GM18526 (cell line): Measurements from ENCODE around the gene GPS2.

Experiments
- POLR2A ChIP-seq: IDR thresholded peaks from 3 replicates; pipeline ENCODE4 v1.6.1; 2011; ENCODE audit not compliant: insufficient read length; ENCODE audit errors: extremely low read depth

Gene GPS2

DNA sequence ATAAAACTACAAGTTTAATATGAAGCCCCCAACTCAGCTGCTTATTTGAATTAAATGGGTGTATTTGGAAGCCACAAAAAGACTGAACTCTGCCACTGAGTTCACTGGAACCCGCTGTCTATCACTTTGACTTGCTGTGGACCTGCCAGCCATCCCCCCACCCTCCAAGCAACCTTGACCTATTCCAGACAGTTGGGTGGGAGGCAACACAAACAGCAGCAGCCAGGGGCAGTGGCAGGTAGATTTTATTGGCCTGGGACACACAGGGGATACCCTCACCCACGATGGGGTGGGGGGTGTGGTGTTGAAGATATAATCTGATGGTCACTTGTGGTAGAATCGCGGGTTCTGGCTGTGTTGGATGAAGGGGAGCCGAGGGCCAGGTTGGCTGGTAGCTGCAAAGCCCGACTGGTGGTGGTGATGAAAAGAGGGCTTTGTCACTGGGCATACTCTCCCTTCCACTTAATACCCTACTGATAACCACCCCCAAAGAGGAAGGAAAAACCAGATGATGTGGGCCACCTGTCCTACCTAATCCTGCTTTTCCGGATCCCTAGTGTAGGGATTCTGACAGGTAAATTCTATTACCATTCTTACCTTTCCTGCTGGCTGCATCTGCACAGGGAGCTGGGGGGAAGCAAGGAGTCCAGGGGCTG lies 2.6 kb downstream of the GPS2 start:
- TF ChIP-seq POLR2A, result peak; percentile 21

DNA sequence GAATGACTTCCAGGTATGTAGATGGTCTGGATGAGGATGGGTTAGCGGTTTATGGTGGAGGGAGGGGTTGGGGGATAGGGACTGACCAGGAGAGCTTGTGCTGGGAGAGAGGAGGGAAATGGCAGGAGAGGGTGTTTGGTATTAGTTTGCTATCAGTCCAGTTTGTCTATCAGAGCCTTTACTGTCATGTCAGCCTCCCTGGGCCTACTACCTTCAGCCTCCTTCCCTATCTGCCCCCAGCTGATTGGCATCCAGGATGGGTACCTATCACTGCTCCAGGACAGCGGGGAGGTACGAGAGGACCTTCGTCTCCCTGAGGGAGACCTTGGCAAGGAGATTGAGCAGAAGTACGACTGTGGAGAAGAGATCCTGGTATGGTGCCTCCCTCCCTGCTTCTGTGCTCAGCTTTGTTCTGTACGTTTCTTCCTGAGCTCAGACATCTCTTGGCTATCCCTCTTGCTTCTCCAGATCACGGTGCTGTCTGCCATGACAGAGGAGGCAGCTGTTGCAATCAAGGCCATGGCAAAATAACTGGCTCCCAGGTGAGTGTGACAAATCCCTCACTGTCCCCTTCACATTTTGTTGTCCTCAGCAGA lies 4.0 kb downstream of the GPS2 start:
- no peak for TF ChIP-seq POLR2A

DNA sequence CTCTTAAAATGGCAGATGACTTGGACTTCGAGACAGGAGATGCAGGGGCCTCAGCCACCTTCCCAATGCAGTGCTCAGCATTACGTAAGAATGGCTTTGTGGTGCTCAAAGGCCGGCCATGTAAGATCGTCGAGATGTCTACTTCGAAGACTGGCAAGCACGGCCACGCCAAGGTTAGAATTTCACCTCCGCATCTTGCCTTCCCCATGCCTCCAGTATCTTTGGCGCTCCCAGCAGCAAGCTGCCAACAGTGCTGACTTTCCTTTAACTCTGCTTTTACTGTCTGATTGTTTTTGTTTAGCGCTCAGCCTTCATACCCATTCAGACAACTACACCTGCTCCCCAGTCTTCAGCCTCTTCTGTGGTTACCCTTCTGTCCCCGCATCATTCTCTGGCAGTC lies 5.5 kb downstream of the GPS2 start:
- TF ChIP-seq POLR2A, result no peak

DNA sequence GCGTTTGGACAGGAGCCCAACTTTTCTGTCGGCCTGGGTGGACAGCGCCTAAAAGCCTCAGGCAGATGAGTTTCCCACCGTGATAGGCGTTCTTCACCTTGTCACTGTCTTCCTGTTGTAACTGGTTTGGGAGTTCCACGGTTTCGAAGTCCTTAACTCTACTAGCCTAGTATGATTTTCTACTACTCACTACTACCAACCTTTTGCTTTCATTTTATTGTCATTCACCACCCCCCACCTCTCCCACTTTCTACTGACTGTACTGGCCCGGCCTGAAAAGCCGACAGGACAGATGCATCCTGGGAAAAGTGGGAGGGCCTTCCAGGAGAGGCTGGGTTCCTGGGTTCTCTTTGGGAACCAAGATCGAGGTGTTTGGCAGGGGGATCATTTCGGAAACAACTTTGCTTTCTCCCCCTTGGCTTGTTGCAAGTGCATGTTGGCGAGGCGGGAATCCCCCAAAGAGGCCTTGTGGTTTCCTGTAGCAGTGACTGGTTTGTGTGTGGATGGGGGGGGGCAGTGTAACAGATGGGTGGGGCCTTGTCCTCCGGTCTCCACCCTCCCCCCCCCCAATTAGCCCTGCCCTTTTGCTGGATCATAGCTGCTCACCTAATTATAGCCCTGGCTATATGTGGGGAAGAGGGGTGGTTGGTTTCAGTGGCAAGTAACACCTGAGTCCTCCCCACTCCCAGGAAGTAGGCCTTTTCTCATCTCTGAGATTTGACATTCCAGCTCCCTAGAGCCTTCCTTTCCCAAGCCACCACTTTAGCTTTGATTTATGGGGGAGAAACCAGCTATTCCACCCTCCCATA lies 6.3 kb downstream of the GPS2 start:
- TF ChIP-seq POLR2A, result no peak

DNA sequence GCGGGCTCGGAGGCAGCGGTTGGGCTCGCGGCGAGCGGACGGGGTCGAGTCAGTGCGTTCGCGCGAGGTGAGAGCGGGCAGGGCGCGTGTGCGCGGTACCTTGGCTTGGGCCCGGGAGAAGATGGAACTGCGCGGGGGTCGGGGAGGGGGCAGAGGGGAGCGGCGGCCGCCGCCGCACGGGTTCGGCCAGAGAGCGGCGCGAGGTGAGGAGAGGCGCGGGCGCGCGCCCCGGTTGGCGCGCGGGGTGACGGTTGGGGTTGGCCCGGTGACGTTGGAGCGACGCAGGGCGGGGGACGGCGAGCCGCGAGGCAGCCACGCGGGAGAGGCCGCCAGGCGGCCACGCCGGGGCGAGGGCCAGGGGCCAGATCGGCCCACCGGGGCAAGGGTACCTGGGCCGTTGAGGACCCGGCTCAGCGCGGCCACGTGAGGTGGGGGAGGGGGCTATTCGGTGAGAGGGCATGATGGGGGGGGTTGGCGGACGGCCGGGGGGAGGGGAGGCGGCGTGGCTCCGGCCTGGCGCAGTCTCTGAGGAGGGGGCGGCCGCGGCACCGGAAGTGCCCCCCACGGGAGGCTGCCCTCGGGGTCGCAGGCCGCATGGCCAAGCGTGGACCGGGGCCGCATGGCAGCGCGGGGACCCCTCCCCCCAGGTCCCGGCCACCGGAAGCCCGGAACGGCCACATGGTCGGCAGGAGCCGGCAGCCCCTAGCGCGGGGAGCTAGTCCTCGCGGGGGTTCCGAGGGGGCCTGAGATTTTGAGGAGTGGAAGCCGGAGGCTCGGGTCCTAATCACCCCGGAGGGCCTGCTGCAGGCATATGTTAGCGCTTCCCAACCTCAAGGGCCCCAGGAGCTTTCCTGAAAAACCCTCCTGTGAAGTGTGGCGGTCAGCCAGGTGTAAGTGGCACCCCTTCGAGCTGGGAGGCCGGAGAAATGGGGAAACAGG lies 7.2 kb downstream of the GPS2 start:
- TF ChIP-seq POLR2A, result peak; percentile 56

DNA sequence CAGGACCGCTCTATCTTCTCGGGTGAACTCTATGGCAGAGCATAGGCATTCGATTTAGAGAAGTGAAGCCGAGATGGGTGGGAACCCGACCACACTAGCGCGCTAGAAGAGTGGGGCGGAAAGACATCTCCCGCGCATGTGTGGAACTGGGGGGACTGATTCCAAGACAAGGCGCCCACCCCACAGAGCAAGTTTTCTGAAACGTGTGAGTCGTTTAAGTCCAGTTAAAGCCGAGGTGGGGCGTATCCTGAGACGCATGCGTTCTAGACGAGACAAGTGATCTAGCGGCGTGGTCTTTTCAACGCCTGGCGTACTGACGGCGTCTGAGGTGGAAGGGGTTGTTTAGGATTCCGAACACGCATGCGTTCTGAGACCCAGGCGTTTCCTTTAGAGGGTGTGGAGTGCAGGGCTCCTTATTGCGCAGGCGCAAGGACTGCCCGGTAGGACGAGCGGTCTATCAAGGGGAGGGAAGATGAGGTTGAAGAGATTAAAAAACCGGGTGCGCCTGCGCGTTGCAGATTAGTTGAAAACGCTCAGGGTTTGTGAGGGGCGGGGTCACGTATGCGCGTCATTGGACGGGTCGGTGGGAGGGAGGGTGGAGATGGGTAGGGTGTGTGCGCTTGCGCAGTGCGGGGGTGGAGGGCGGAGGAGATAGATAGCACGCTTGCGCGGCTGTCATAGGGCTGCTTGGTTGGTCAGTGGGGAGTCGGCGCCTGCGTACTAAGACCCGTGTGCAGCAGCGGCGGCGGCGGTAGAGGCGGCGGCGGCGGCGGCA lies 8.1 kb downstream of the GPS2 start, which contains the start of gene EIF5A:
Gene EIF5A, plus strand, starts transcription at position 718 of the 775 bp plus-strand sequence. CDS start 2,008 bp downstream, outside the sequence.
- peak; percentile 69 for TF ChIP-seq POLR2A

GRCh38 chr17:7304179-7304578 lies 11.0 kb downstream of the GPS2 start:
- TF ChIP-seq POLR2A, result no peak

DNA sequence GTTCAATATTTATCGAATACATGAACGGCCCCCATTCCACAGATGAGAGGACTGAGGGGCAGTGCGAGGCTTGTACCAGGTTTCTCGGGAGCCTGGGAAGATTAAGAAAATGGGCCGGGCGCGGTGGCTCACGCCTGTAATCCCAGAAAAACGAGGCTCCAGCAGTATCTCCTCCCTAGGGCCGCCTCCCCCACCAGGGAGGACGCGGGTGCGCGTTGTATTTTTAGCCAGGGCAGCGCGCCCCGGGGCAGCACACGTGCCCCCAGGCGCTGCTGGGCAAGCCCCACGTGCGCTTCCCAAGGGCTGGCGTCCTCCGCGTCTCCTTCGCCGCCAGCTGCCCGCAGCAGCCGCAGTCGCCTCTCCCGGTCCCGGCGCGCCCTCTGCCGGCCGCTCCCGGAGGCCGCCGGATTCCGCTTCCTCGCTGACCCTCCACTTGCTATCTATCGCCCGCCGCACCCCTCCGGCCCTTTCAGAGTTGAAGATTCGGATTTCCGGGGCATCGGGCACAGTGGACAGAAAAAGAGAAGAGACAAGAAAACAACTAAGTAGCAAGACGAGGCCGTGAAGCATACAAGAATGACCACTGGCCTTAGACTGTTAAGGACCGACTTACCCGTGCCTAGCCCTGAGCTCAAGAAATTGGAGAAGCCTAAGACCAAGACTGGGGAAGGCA lies 18.8 kb downstream of the GPS2 start:
- TF ChIP-seq POLR2A, result no peak

DNA sequence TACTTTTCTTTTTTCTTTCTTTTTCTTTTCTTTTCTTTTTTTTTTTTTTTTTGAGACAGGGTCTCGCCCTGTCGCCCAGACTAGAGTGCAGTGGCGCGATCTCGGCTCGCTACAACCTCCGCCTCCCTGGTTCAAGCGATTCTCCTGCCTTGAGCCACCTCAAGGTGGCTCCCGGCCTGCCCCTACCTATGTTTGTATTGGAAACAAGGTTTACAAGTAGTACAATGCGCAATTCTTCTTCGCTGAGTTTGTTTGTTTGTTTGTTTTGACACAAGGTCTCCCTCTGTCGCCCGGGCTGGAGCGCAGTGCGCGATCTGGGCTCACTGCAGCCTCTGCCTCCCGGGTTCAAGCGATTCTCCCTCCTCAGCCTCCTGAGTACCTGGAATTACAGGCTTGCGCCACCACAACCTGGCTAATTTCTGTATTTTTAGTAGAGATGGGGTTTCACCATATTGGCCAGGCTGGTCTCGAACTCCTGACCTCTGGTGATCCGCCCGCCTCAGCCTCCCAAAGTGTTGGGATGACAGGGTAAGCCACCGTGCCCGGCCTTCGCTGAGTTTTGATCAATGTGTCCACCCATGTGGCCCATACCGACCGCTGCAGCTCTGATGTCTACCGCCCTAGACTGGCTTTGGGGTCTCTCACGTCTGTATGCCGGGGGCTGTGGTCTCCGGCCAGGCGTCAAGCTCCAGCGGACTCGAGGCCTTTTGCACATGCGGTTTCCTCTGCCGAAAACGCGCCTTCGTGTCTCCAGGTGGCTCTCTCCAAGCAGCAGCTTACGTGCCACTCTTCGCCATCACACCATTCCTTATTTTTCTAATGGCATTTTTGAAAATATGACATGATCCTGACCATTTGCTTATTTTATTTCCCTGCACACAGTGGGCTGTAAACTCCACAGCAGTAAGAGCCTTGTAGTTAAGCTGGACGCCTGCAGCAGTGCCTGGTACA lies 19.7 kb downstream of the GPS2 start:
- no peak for TF ChIP-seq POLR2A

DNA sequence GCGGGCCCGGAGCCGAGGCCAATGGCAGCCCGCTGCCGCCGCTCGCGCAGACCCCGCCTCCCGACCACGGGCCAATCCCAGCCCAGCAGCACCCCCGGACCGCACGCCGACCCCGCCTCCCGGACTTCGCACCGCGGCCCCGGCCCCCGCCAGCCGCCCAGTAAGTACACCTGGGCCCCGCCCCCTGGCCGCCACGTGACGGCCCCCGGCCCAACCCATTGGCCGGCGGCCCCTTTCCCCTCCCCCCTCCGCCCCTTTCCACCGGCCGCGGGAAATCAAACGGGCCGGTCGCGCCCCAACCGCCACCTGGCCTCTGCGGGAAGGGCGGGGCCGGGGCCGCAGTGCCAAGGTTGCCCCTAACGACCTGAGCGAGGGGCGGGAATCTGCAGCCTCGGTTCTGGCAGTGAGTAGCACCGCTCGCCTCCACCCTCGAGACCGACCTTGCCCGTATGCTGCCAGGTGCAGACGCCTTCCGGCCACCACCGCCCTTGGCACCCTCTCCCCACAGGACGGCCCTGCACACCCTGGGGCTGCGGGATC lies 20.5 kb downstream of the GPS2 start, which contains the start of gene YBX2:
Gene YBX2, minus strand, starts transcription at position 26 of the 540 bp plus-strand sequence. CDS start 139 bp downstream, outside the sequence.
- TF ChIP-seq POLR2A, result no peak

DNA sequence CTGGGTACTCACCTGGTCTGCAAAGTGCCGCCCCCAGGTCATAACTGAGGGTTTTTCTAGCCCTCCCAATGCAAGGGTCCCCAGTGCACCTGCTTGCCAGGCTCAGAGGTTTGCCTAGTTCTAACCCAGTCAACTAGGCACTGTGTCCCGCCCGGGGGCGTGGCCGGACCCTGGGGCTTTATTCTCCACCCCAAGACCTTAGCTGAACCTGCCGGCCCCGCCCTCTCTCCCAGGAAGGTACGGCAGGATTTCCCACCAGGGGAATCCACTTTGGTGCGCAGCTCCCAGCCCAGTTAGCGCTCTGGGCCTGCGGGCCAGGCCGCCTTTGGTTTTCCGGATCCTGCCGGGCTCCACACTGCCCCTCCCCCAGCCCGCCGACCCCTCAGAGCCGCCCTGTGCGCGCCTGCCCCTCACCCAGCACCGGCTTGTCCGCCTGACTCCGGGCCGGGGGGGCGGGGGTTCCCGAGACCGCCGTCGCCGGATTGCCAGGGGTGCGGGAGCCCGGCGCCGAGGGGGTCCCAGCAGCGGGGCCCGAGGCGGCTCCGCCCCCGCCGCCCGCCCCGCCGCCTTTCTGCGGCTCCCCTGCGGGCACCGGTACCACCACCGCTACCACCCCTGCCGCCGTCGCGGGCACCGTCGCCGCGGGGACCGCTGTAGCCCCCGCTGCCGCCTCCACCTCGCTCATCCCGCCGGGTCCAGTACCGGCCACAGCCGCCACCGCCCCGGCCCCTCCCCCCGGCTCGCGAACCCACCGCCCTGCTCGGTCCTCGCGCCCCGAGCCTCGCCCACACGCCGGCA lies 21.1 kb downstream of the GPS2 start:
- no peak for TF ChIP-seq POLR2A
